K562 (cell line): ENCODE measurements around the gene USB1.
A peak's percentile ranks its signal among the peaks of the same experiment; 100 is the strongest.

Source experiments
- CTCF ChIP-seq, 3 experiments: IDR thresholded peaks in 2 of 3; conservative IDR thresholded peaks in 1 of 3; 2 replicates each; pipeline ENCODE4 v1.5.1; 2011 to 2012; ENCODE audit warnings: low read length in 3 of 3, mild to moderate bottlenecking in 3 of 3, control low read depth in 2 of 3, improper control_type of control experiment in 1 of 3, inconsistent platforms in 1 of 3, low read depth in 1 of 3, mixed read lengths in 1 of 3, moderate library complexity in 1 of 3; ENCODE audit not compliant: insufficient read depth in 2 of 3
- EZH2 ChIP-seq: IDR thresholded peaks from 2 replicates; pipeline ENCODE4 v1.6.1; 2012; ENCODE audit warnings: low read depth, mild to moderate bottlenecking, inconsistent platforms, low read length, borderline replicate concordance
- FOXK1 ChIP-seq: sonication (generic); formaldehyde crosslinking; IDR thresholded peaks from 2 replicates; pipeline ENCODE4 v1.8.0; 2022; ENCODE audit warnings: missing genetic modification reagents, mild to moderate bottlenecking, borderline replicate concordance
- FOXM1 ChIP-seq, 2 experiments: fragments of 450-650 bp in 1 of 2; sonication (generic) in 1 of 2; formaldehyde crosslinking in 1 of 2; IDR thresholded peaks; 2 replicates each; pipeline versions ENCODE4 v1.6.1 to v1.9.0; 2017 to 2022; ENCODE audit warnings: low read depth in 2 of 2, mild to moderate bottlenecking in 2 of 2, missing genetic modification reagents in 1 of 2, moderate library complexity in 1 of 2
- ID3 ChIP-seq, 2 experiments: fragments of 250-450 bp in 1 of 2; fragments of 450-650 bp in 1 of 2; sonication (Bioruptor Pico) in 1 of 2; IDR thresholded peaks; 2 replicates each; pipeline versions ENCODE4 v1.6.1 to v1.8.0; 2016 to 2021; ENCODE audit warnings: mild to moderate bottlenecking in 2 of 2, moderate library complexity in 2 of 2, missing compliant biosample characterization in 1 of 2, missing genetic modification characterization in 1 of 2
- NFE2L1 ChIP-seq: fragments of 450-650 bp; IDR thresholded peaks from 2 replicates; pipeline ENCODE4 v1.6.1; 2016; ENCODE audit warnings: missing genetic modification characterization, low read depth, mild to moderate bottlenecking, missing compliant biosample characterization, moderate library complexity, borderline replicate concordance
- PTRF ChIP-seq: fragments of 450-650 bp; IDR thresholded peaks from 2 replicates; pipeline ENCODE4 v1.6.1; 2016; ENCODE audit warnings: mild to moderate bottlenecking, missing genetic modification characterization, missing compliant biosample characterization
- SMARCE1 ChIP-seq: fragments of 450-650 bp; IDR thresholded peaks from 2 replicates; pipeline ENCODE4 v1.7.1; 2016; ENCODE audit warnings: mild to moderate bottlenecking
- ZNF408 ChIP-seq: fragments of 250-450 bp; sonication (Bioruptor Pico); IDR thresholded peaks from 2 replicates; pipeline ENCODE4 v1.4.0; 2020; ENCODE audit warnings: low read depth, mild to moderate bottlenecking, moderate library complexity

- TF ChIP-seq NFE2L1 (tag) (no peak), ID3 (CRISPR knock-in tag; IDR thresholded peaks at IDR 0.05) (no peak), ID3 (tag; IDR thresholded peaks at IDR 0.05) (peak; percentile 60), FOXM1 (IDR thresholded peaks at IDR 0.05; ENCODE audit: low read depth) (no peak), FOXM1 (CRISPR knock-in tag; IDR thresholded peaks at IDR 0.05; ENCODE audit: low read depth) (no peak), PTRF (no peak), FOXK1 (CRISPR knock-in tag) (no peak), EZH2 (no peak), SMARCE1 (no peak), ZNF408 (CRISPR knock-in tag) (no peak), CTCF (IDR thresholded peaks at IDR 0.05 in 2 of 3, conservative IDR thresholded peaks at IDR 0.05 in 1 of 3; ENCODE audit: insufficient read depth in 2 of 3, low read depth in 1 of 3, low read length in 3 of 3) (no peak)
Measured at GRCh38 chr16:58024486-58025350, 23.5 kb downstream of the USB1 start.
